Transverse colon (tissue), 4 donors: ENCODE data around the gene DDX10. TPM values are rescaled to one million over a fixed set of nuclear protein-coding genes. Genes with fewer than 3 reads are reported as not detected.

ENCODE experiments used
- DNase-seq: peaks from one replicate; pipeline ENCODE4 v3.0.0-alpha.2; 2019
- H3K27ac ChIP-seq, 4 donors: fragments of 200-600 bp; sonication (generic); 2 replicates each; pipeline ENCODE4 v1.5.1; 2016 to 2018; ENCODE audit warnings: inconsistent platforms in 4 of 4
- H3K27me3 ChIP-seq: fragments of 200-600 bp; sonication (generic); 2 replicates; pipeline ENCODE4 v1.5.1; 2017; ENCODE audit warnings: inconsistent platforms
- H3K36me3 ChIP-seq, 4 donors: fragments of 200-600 bp; sonication (generic); 2 replicates each; pipeline ENCODE4 v1.5.1; 2017 to 2019; ENCODE audit warnings: inconsistent platforms in 4 of 4
- H3K4me1 ChIP-seq, 4 donors: fragments of 200-600 bp; sonication (generic); 2 replicates each; pipeline ENCODE4 v1.5.1; 2017 to 2020; ENCODE audit warnings: inconsistent platforms in 4 of 4
- H3K4me3 ChIP-seq, 4 donors: fragments of 200-600 bp; sonication (generic); 1 replicate in 1 of 4; 2 replicates in 3 of 4; pipeline versions ENCODE4 v1.5.1 to v1.6.1; 2017 to 2019; ENCODE audit warnings: inconsistent platforms in 4 of 4
- H3K9me3 ChIP-seq, 2 donors: fragments of 200-600 bp; sonication (generic); 2 replicates each; pipeline ENCODE4 v1.5.1; 2017 to 2019; ENCODE audit warnings: inconsistent platforms in 2 of 2
- CTCF ChIP-seq, 5 experiments: fragments of 200-600 bp in 3 of 5; fragments of 450-650 bp in 2 of 5; sonication (generic) in 3 of 5; IDR thresholded peaks; 1 replicate in 2 of 5; 2 replicates in 3 of 5; pipeline ENCODE4 v1.5.1; 2016 to 2017; ENCODE audit warnings: antibody characterized with exemption in 5 of 5, inconsistent platforms in 3 of 5, mild to moderate bottlenecking in 2 of 5, moderate library complexity in 1 of 5
- EP300 ChIP-seq: sonication (generic); formaldehyde crosslinking; IDR thresholded peaks from one replicate; pipeline ENCODE4 v1.6.1; 2017; ENCODE audit warnings: antibody characterized with exemption, low read depth
- POLR2A ChIP-seq: fragments of 450-650 bp; IDR thresholded peaks from one replicate; pipeline ENCODE4 v1.6.1; 2016; ENCODE audit warnings: antibody characterized with exemption, mild to moderate bottlenecking, moderate library complexity
- POLR2AphosphoS5 ChIP-seq, 3 donors: sonication (generic); formaldehyde crosslinking; IDR thresholded peaks; one replicate each; pipeline ENCODE4 v1.6.1; 2016; ENCODE audit warnings: antibody characterized with exemption in 3 of 3
- WGBS, 2 donors: methylation state at CpG; one replicate each; pipeline ENCODE4 v1.1.5; 2018; ENCODE audit warnings: low coverage in 1 of 2; 5-methylcytosine and 5-hydroxymethylcytosine counted together
- in situ Hi-C, 4 donors: fragments of 200-750 bp; cut with MboI; loops; one replicate each; pipeline versions ENCODE4 v1.15.0 to v1.15.1; 2017; ENCODE audit warnings: low sequenced_read_pairs in 3 of 4, low pct_ligation_motif_present in 1 of 4, low pct_unique_long_range_greater_than_20kb in 1 of 4
- intact Hi-C: fragments of 100-400 bp; cut with DNase I; formaldehyde crosslinking; loops from one replicate; pipeline ENCODE4 v1.15.1; 2023; ENCODE audit warnings: low total_unique reads
- total RNA-seq, 4 donors: library from RNA; depleted of rRNA; stranded (reverse); fragments of >200 nt; gene quantifications; one replicate each; pipeline ENCODE4 v1.1.0, GENCODE V29; 2016

Gene DDX10
- total RNA-seq, 4 donors from 2014 or later, result 7.6 to 38.2 (median 12.6) TPM

- no peak overlapping the region for H3K27ac ChIP-seq
- TF ChIP-seq POLR2A, result no peak
- no peak for TF ChIP-seq POLR2AphosphoS5 (IDR thresholded peaks at IDR 0.05)
- TF ChIP-seq CTCF (IDR thresholded peaks at IDR 0.05), result no peak
- TF ChIP-seq EP300, result no peak
- 92 to 96% methylated on average over 2 of the region's 2 CpGs for WGBS, 2 donors
- no peak overlapping the region for H3K4me3 ChIP-seq
- H3K27me3 ChIP-seq, result no peaks in the 10 kb centered on the region
- H3K4me1 ChIP-seq, result no peaks in the 10 kb centered on the region
- intact Hi-C loops, result no loop called here
- no peak for DNase-seq
- no peaks in the 10 kb centered on the region for H3K9me3 ChIP-seq
- H3K36me3 ChIP-seq, result no peaks in the 10 kb centered on the region
- in situ Hi-C loops, result no loop called here
Measured at GRCh38 chr11:108793138-108793537, 128.3 kb downstream of the DDX10 start.

- H3K4me3 ChIP-seq, result no peak overlapping the region
- intact Hi-C loops, result no loop called here
- no peaks in the 10 kb centered on the region for H3K4me1 ChIP-seq
- 51 to 61% methylated on average over 2 of the region's 2 CpGs for WGBS, 2 donors
- H3K27ac ChIP-seq, result no peak overlapping the region
- H3K36me3 ChIP-seq, result no peaks in the 10 kb centered on the region
- TF ChIP-seq POLR2A (no peak), EP300 (no peak), CTCF (IDR thresholded peaks at IDR 0.05) (no peak), POLR2AphosphoS5 (IDR thresholded peaks at IDR 0.05) (no peak)
- DNase-seq, result no peak
- in situ Hi-C loops, result no loop called here
- no peaks in the 10 kb centered on the region for H3K9me3 ChIP-seq
- H3K27me3 ChIP-seq, result no peaks in the 10 kb centered on the region
Measured at GRCh38 chr11:108793611-108794010, 128.7 kb downstream of the DDX10 start.

GRCh38 chr11:108796551-108796950 is 131.7 kb downstream of the DDX10 start:
- Histone ChIP-seq H3K4me3 (no peak overlapping the region), H3K27me3 (no peaks in the 10 kb centered on the region), H3K36me3 (no peaks in the 10 kb centered on the region), H3K4me1 (no peaks in the 10 kb centered on the region), H3K27ac (no peak overlapping the region), H3K9me3 (no peaks in the 10 kb centered on the region)
- WGBS, 2 donors, result 89 to 90% methylated on average over 4 of the region's 4 CpGs
- DNase-seq, result no peak
- TF ChIP-seq EP300 (no peak), POLR2A (no peak)
- in situ Hi-C loops (no loop called here), intact Hi-C loops (no loop called here)

- intact Hi-C loops, result no loop called here
Measured at GRCh38 chr11:108797578-108798100, 132.8 kb downstream of the DDX10 start.

More at GRCh38 chr11:108797578-108798100, 132.8 kb downstream of the DDX10 start:
- no peak for DNase-seq
- in situ Hi-C loops, result no loop called here
- no peaks in the 10 kb centered on the region for H3K9me3 ChIP-seq
- H3K4me1 ChIP-seq, result no peaks in the 10 kb centered on the region
- H3K27ac ChIP-seq, result no peak overlapping the region
- TF ChIP-seq EP300 (no peak), POLR2AphosphoS5 (IDR thresholded peaks at IDR 0.05) (no peak), CTCF (IDR thresholded peaks at IDR 0.05) (no peak), POLR2A (no peak)
- H3K36me3 ChIP-seq, result no peaks in the 10 kb centered on the region
- H3K27me3 ChIP-seq, result no peaks in the 10 kb centered on the region
- 88 to 94% methylated on average over 4 of the region's 4 CpGs for WGBS, 2 donors
- no peak overlapping the region for H3K4me3 ChIP-seq
